NCI-H345 treated with DMSO at 0.1 percent for 48 hours (cell line): ENCODE results near the gene S100P.
"Not testable (repeated sequence)": the region's sequence is repeated elsewhere in the genome, so short reads cannot be mapped to it uniquely, and the experiment has no call there.

Experiments used
- DNase-seq: peaks from one replicate; lab custom pipeline; 2025; ENCODE audit not compliant: unreplicated experiment; lab: John Stamatoyannopoulos, UW

Gene S100P

GRCh38 chr4:6693231-6694176 lies at the start of gene S100P:
Gene S100P (plus strand): TSS chr4:6693878. CDS start chr4:6693933, 55 bp downstream.
- DNase-seq = no peak

- DNase-seq = no peak
These were observed 48.7 kb upstream of the S100P start for GRCh38 chr4:6644792-6645530.

- DNase-seq = no peak
These were observed 46.5 kb upstream of the S100P start for GRCh38 chr4:6647169-6647568.

GRCh38 chr4:6647582-6648230 lies 46.0 kb upstream of the S100P start:
- no peak for DNase-seq

GRCh38 chr4:6649216-6649615 lies 44.5 kb upstream of the S100P start:
- no peak for DNase-seq

GRCh38 chr4:6654211-6654610 lies 39.5 kb upstream of the S100P start:
- DNase-seq = not testable (repeated sequence)

GRCh38 chr4:6655291-6655690 lies 38.4 kb upstream of the S100P start:
- DNase-seq = not testable (repeated sequence)

GRCh38 chr4:6655924-6656323 lies 37.8 kb upstream of the S100P start:
- no peak for DNase-seq

GRCh38 chr4:6657242-6658208 lies 36.2 kb upstream of the S100P start:
- no peak for DNase-seq

GRCh38 chr4:6658209-6658595 lies 35.5 kb upstream of the S100P start:
- no peak for DNase-seq

- DNase-seq = no peak
These were observed 35.0 kb upstream of the S100P start for GRCh38 chr4:6658597-6659075.

GRCh38 chr4:6659897-6660296 lies 33.8 kb upstream of the S100P start:
- no peak for DNase-seq

GRCh38 chr4:6660430-6660829 lies 33.2 kb upstream of the S100P start:
- no peak for DNase-seq

GRCh38 chr4:6662591-6662990 lies 31.1 kb upstream of the S100P start:
- DNase-seq = no peak

- no peak for DNase-seq
These were observed 29.9 kb upstream of the S100P start for GRCh38 chr4:6663596-6664393.

GRCh38 chr4:6665320-6665654 lies 28.4 kb upstream of the S100P start:
- DNase-seq = no peak

GRCh38 chr4:6668391-6668790 lies 25.3 kb upstream of the S100P start:
- no peak for DNase-seq

- no peak for DNase-seq
These were observed 22.0 kb upstream of the S100P start for GRCh38 chr4:6671648-6672047.

GRCh38 chr4:6672131-6672530 lies 21.5 kb upstream of the S100P start:
- DNase-seq = no peak
